OCI-LY1 (cell line): ENCODE results near the gene UNC13A.
"Not testable (repeated sequence)": the region's sequence is repeated elsewhere in the genome, so short reads cannot be mapped to it uniquely, and the experiment has no call there.

ENCODE experiments used
- H2AFZ ChIP-seq: fragments of 200-600 bp; sonication (generic), shearing (Covaris generic); 2 replicates; pipeline ENCODE4 v1.6.0; 2014; ENCODE audit warnings: antibody characterized with exemption, mild to moderate bottlenecking, low read length
- H3F3A ChIP-seq: fragments of 200-600 bp; sonication (generic), shearing (Covaris generic); 2 replicates; pipeline ENCODE4 v1.6.0; 2014; ENCODE audit warnings: mild to moderate bottlenecking, antibody characterized with exemption, low read length, moderate library complexity; ENCODE audit not compliant: insufficient read depth
- H3K27ac ChIP-seq: fragments of 200-600 bp; sonication (generic); 2 replicates; pipeline ENCODE4 v1.5.1; 2014; ENCODE audit warnings: low read length, mixed run types, mild to moderate bottlenecking, low read depth; ENCODE audit not compliant: poor library complexity, severe bottlenecking
- H3K27me3 ChIP-seq: fragments of 200-600 bp; sonication (generic); 2 replicates; pipeline ENCODE4 v1.6.0; 2014; ENCODE audit warnings: antibody characterized with exemption, mild to moderate bottlenecking, low read length, moderate library complexity; ENCODE audit not compliant: insufficient read depth
- H3K36me3 ChIP-seq: fragments of 200-600 bp; sonication (generic); 2 replicates; pipeline ENCODE4 v1.6.1; 2014; ENCODE audit warnings: mild to moderate bottlenecking, antibody characterized with exemption, low read length, moderate library complexity, mixed read lengths; ENCODE audit not compliant: insufficient read depth
- H3K4me1 ChIP-seq: fragments of 200-600 bp; sonication (generic); 2 replicates; pipeline ENCODE4 v1.5.1; 2014; ENCODE audit warnings: mild to moderate bottlenecking, low read length, moderate library complexity; ENCODE audit not compliant: insufficient read depth, severe bottlenecking
- H3K4me2 ChIP-seq: fragments of 200-600 bp; sonication (generic), shearing (Covaris generic); 2 replicates; pipeline ENCODE4 v1.6.1; 2014; ENCODE audit warnings: low read length
- H3K4me3 ChIP-seq: fragments of 200-600 bp; sonication (generic); 2 replicates; pipeline ENCODE4 v1.5.1; 2014; ENCODE audit warnings: low read length, low read depth, mild to moderate bottlenecking, mixed read lengths; ENCODE audit not compliant: poor library complexity, severe bottlenecking
- H3K79me2 ChIP-seq: fragments of 200-600 bp; shearing (Covaris generic); 2 replicates; pipeline ENCODE4 v1.6.1; 2016; ENCODE audit warnings: mixed run types, low read length, mixed read lengths; ENCODE audit not compliant: insufficient read depth
- H3K9ac ChIP-seq: fragments of 200-600 bp; sonication (generic), shearing (Covaris generic); 2 replicates; pipeline ENCODE4 v1.6.1; 2014; ENCODE audit warnings: mild to moderate bottlenecking, low read length, mixed read lengths
- H3K9me2 ChIP-seq: fragments of 200-600 bp; sonication (generic), shearing (Covaris generic); 2 replicates; pipeline ENCODE4 v1.6.1; 2014; ENCODE audit warnings: low read depth, mild to moderate bottlenecking, low read length, mixed read lengths
- H3K9me3 ChIP-seq: fragments of 200-600 bp; shearing (Covaris generic); 2 replicates; pipeline ENCODE4 v1.6.1; 2014; ENCODE audit warnings: low read length, mixed read lengths
- H4K20me1 ChIP-seq: fragments of 200-600 bp; sonication (generic), shearing (Covaris generic); 2 replicates; pipeline ENCODE4 v1.6.0; 2016; ENCODE audit warnings: mild to moderate bottlenecking, low read length; ENCODE audit not compliant: insufficient read depth
- CTCF ChIP-seq: fragments of 200-600 bp; sonication (generic), shearing (Covaris generic); IDR thresholded peaks from 2 replicates; pipeline ENCODE4 v1.5.1; 2017; ENCODE audit warnings: mild to moderate bottlenecking, antibody characterized with exemption, low read length, moderate library complexity, mixed read lengths
- EZH2 ChIP-seq: fragments of 200-600 bp; sonication (generic), shearing (Covaris generic); IDR thresholded peaks from 2 replicates; pipeline ENCODE4 v1.8.0; 2017; ENCODE audit warnings: borderline replicate concordance, mixed run types, mild to moderate bottlenecking, antibody characterized with exemption, low read length, moderate library complexity, mixed read lengths

Gene UNC13A

GRCh38 chr19:17554968-17555479 is 133.1 kb downstream of the UNC13A start:
- Histone ChIP-seq H2AFZ (no peak overlapping the region), H3K27me3 (no peaks in the 10 kb centered on the region), H3F3A (no peaks in the 10 kb centered on the region), H3K36me3 (peaks cover 19% of the 10 kb centered on the region; the same call in 1 of the 2 replicates), H3K9me2 (no peaks in the 10 kb centered on the region), H3K9me3 (no peaks in the 10 kb centered on the region), H4K20me1 (no peaks in the 10 kb centered on the region), H3K27ac (no peak overlapping the region), H3K9ac (peak overlapping the region; percentile 45; the same call in 1 of the 2 replicates), H3K4me2 (peak overlapping the region; percentile 79), H3K79me2 (no peaks in the 10 kb centered on the region), H3K4me3 (peak overlapping the region; percentile 93), H3K4me1 (peaks cover 14% of the 10 kb centered on the region)
- TF ChIP-seq EZH2 = no peak
- TF ChIP-seq CTCF = no peak

- no peak overlapping the region for H3K4me3 ChIP-seq
- H3K4me2 ChIP-seq = no peak overlapping the region
- H3K9me2 ChIP-seq = no peaks in the 10 kb centered on the region
- no peak overlapping the region for H2AFZ ChIP-seq
- peaks cover 8% of the 10 kb centered on the region; the same call in 1 of the 2 replicates for H3K36me3 ChIP-seq
- no peaks in the 10 kb centered on the region for H3K9me3 ChIP-seq
- no peaks in the 10 kb centered on the region for H4K20me1 ChIP-seq
- no peak overlapping the region for H3K27ac ChIP-seq
- no peaks in the 10 kb centered on the region for H3K27me3 ChIP-seq
- H3K79me2 ChIP-seq = no peaks in the 10 kb centered on the region
- TF ChIP-seq CTCF (no peak), EZH2 (no peak)
- H3K9ac ChIP-seq = no peak overlapping the region
- H3K4me1 ChIP-seq = peaks cover 14% of the 10 kb centered on the region
- no peaks in the 10 kb centered on the region for H3F3A ChIP-seq
Observed at GRCh38 chr19:17553256-17553655, 134.9 kb downstream of the UNC13A start.

- H3K4me1 ChIP-seq = peaks cover 14% of the 10 kb centered on the region
- not testable (repeated sequence) for H3K9ac ChIP-seq, H3F3A ChIP-seq, H3K4me2 ChIP-seq, H3K27me3 ChIP-seq, H3K9me2 ChIP-seq, H4K20me1 ChIP-seq, H3K79me2 ChIP-seq, H3K9me3 ChIP-seq, H3K4me3 ChIP-seq, H2AFZ ChIP-seq, H3K36me3 ChIP-seq, H3K27ac ChIP-seq
Observed at GRCh38 chr19:17552735-17553134, 135.4 kb downstream of the UNC13A start.
